Activated CD8-positive, alpha-beta T cell treated with anti-CD3 and anti-CD28 coated beads for 36 hours (primary cell): ENCODE measurements around the gene NME3. TPM values are rescaled to one million over a fixed set of nuclear protein-coding genes. Genes with fewer than 3 reads are reported as not detected.

Experiments used
- ATAC-seq: fragments of 200-7000 bp; cut with Tn5 transposase; one replicate; pipeline ENCODE4 v1.10.0; 2021; ENCODE audit warnings: mild to moderate bottlenecking, moderate library complexity
- CTCF ChIA-PET: fragments of 350-600 bp; sonication (Branson Sonifier 250); formaldehyde crosslinking; loops from one replicate; lab custom pipeline; 2021; ENCODE audit warnings: antibody characterized with exemption; lab: Charles Lee
- POLR2A ChIA-PET: fragments of 350-600 bp; sonication (Branson Sonifier 250); formaldehyde crosslinking; loops from one replicate; lab custom pipeline; 2021; ENCODE audit warnings: antibody characterized with exemption; lab: Charles Lee
- DNase-seq: peaks from one replicate; pipeline ENCODE4 v3.0.0-alpha.2; 2020
- H3K27ac Mint-ChIP-seq: one replicate; pipeline ENCODE4 v1.8.0; 2021; ENCODE audit warnings: mild to moderate bottlenecking, mixed read lengths
- H3K27me3 Mint-ChIP-seq: one replicate; pipeline ENCODE4 v1.8.0; 2021; ENCODE audit warnings: mixed read lengths
- H3K36me3 Mint-ChIP-seq: one replicate; pipeline ENCODE4 v1.8.0; 2021; ENCODE audit warnings: low read depth, mixed read lengths
- H3K4me1 Mint-ChIP-seq: one replicate; pipeline ENCODE4 v1.8.0; 2021; ENCODE audit warnings: low read depth, mixed read lengths
- H3K4me3 Mint-ChIP-seq: one replicate; pipeline ENCODE4 v1.8.0; 2021; ENCODE audit warnings: mild to moderate bottlenecking, moderate library complexity, mixed read lengths
- H3K9me3 Mint-ChIP-seq: one replicate; pipeline ENCODE4 v1.8.0; 2021; ENCODE audit warnings: mixed read lengths
- intact Hi-C: fragments of 100-400 bp; cut with micrococcal nuclease; formaldehyde crosslinking; loops from one replicate; pipeline ENCODE4 v1.10.0; 2022
- total RNA-seq, 2 experiments: library from RNA; stranded (reverse); gene quantifications; one replicate each; pipeline ENCODE4 v1.2.3, GENCODE V29; 2021
- TF ChIP-seq, protein P1 (sequence below): fragments of 200-600 bp; IDR thresholded peaks from one replicate; pipeline ENCODE4 v1.8.0; 2022; ENCODE audit warnings: antibody characterized with exemption, mild to moderate bottlenecking

Gene NME3
- total RNA-seq, 2 experiments from 2014 or later, result 37.8 to 39.6 TPM

DNA sequence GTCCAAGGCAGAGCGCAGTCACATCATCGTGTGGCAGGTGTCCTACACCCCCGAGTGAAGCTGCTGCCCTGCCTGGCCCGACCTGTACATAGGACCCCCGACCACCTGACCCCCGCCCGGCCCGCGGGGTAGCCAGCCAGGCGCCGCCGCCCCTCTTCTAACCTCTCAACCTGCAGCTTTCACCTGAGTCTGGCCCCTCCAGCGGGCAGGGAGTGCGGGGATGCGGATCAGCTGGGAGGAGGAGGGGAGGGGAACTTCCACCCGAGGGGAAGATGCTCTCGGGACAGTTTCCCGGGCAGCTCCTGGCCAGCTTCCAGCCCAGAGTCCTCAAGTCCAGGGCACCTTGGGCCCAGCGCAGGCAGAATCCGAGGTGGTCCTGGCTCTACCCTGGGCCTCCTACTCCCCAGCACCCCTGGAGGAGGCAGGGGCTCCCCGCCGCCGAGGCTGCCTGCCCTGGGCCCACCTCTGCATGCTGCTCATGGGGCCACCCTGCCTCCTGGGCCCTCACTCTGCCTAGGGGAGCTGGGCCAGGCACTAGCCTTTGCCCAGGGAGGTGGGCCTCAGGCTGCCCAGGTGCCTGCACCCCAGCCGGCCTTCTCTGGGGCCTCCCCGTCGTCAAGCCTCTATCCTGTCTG is 2.5 kb downstream of the NME3 start:
- Mint-ChIP-seq H3K9me3 (no peaks in the 10 kb centered on the region), H3K27ac (no peak overlapping the region), H3K4me1 (peaks cover 7% of the 10 kb centered on the region), H3K4me3 (no peak overlapping the region), H3K27me3 (no peaks in the 10 kb centered on the region), H3K36me3 (peaks cover 12% of the 10 kb centered on the region)
- POLR2A ChIA-PET, result interaction anchor here (0.6 to 2.6 kb wide), 7 partner anchors 9 to 142 kb away, joined by 3 to 8 read pairs (median 5); partner anchors contain the start of genes FAHD1, MAPK8IP3, NUBP2 and SPSB3
- CTCF ChIA-PET, result interaction anchor here (1.1 kb wide), 2 partner anchors 14 to 63 kb away, joined by 3 to 5 read pairs; partner anchors contain the start of genes MAPK8IP3, NUBP2 and SPSB3
- ATAC-seq (no peak), DNase-seq (no peak)
- TF ChIP-seq, protein P1, sequence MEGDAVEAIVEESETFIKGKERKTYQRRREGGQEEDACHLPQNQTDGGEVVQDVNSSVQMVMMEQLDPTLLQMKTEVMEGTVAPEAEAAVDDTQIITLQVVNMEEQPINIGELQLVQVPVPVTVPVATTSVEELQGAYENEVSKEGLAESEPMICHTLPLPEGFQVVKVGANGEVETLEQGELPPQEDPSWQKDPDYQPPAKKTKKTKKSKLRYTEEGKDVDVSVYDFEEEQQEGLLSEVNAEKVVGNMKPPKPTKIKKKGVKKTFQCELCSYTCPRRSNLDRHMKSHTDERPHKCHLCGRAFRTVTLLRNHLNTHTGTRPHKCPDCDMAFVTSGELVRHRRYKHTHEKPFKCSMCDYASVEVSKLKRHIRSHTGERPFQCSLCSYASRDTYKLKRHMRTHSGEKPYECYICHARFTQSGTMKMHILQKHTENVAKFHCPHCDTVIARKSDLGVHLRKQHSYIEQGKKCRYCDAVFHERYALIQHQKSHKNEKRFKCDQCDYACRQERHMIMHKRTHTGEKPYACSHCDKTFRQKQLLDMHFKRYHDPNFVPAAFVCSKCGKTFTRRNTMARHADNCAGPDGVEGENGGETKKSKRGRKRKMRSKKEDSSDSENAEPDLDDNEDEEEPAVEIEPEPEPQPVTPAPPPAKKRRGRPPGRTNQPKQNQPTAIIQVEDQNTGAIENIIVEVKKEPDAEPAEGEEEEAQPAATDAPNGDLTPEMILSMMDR, result no peak
- intact Hi-C loops, result no loop called here

- TF ChIP-seq, protein P1, result no peak
- Mint-ChIP-seq H3K27ac (no peak overlapping the region), H3K9me3 (no peaks in the 10 kb centered on the region), H3K4me1 (peaks cover 7% of the 10 kb centered on the region), H3K4me3 (no peak overlapping the region), H3K36me3 (peaks cover 12% of the 10 kb centered on the region), H3K27me3 (no peaks in the 10 kb centered on the region)
- DNase-seq (no peak), ATAC-seq (no peak)
- intact Hi-C loops, result no loop called here
- ChIA-PET CTCF (interaction anchor here (1.1 kb wide), 2 partner anchors 15 to 62 kb away, joined by 3 to 5 read pairs; partner anchors contain the start of genes MAPK8IP3, NUBP2 and SPSB3), POLR2A (interaction anchor here (0.6 to 2.6 kb wide), 5 partner anchors 8 to 197 kb away, joined by 3 to 8 read pairs (median 3); partner anchors contain the start of genes MAPK8IP3 and RPS2)
These were observed 3.1 kb downstream of the NME3 start for GRCh38 chr16:1768061-1768766.

DNA sequence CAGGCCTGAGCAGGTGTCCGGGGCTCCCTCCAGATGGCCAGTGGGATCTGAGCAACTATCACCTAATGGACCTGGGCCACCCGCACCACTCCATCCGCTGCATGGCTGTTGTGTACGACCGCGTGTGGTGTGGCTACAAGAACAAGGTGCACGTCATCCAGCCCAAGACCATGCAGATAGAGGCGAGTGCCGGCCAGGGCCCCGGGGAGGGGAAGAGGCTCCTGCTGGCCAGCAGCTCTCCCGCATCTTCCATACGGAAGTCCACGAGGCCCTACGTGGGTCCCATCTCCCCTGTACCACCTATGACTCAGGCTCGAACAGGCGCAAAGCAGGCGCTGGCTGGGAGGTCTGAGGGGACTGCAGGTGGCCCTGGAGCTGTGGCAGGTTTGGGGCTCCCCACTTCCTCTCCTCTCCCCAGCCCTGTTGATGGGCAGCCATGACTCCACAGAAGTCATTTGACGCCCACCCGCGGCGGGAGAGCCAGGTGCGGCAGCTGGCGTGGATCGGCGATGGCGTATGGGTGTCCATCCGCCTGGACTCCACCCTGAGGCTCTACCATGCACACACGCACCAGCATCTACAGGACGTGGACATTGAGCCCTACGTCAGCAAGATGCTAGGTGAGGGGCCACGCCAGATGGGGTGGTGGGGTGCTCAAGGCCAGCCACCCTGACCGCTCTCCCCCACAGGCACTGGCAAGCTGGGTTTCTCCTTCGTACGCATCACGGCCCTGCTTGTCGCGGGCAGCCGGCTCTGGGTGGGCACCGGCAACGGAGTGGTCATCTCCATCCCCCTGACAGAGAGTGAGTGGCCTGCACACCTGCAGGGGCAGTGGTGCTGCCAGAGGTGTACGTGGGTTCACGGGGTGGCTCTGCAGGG is 4.0 kb downstream of the NME3 start:
- Mint-ChIP-seq H3K4me3 (no peak overlapping the region), H3K27me3 (no peaks in the 10 kb centered on the region), H3K4me1 (peaks cover 7% of the 10 kb centered on the region), H3K36me3 (peaks cover 10% of the 10 kb centered on the region), H3K9me3 (no peaks in the 10 kb centered on the region), H3K27ac (no peak overlapping the region)
- intact Hi-C loops, result no loop called here
- DNase-seq (no peak), ATAC-seq (no peak)
- TF ChIP-seq, protein P1, result no peak
- ChIA-PET CTCF (no interaction called here), POLR2A (interaction anchor here (1.5 kb wide), 1 partner anchor 197 kb away, joined by 3 read pairs; the partner anchor contains the start of gene RPS2)

- Mint-ChIP-seq H3K9me3 (no peaks in the 10 kb centered on the region), H3K27ac (no peak overlapping the region), H3K27me3 (no peaks in the 10 kb centered on the region), H3K4me1 (peaks cover 5% of the 10 kb centered on the region), H3K36me3 (peaks cover 3% of the 10 kb centered on the region), H3K4me3 (no peak overlapping the region)
- DNase-seq (no peak), ATAC-seq (no peak)
- intact Hi-C loops, result no loop called here
- TF ChIP-seq, protein P1, result no peak
- CTCF ChIA-PET, result no interaction called here
- POLR2A ChIA-PET, result interaction anchor here (1.5 to 3.2 kb wide), 3 partner anchors 16 to 198 kb away, joined by 3 to 14 read pairs (median 5); partner anchors contain the start of genes MAPK8IP3, NUBP2, RPS2 and SPSB3
These were observed 4.6 kb downstream of the NME3 start for GRCh38 chr16:1766701-1767100.
